Measurements from ENCODE around the gene SETBP1. TPM values are rescaled to one million over a fixed set of nuclear protein-coding genes. Genes with fewer than 3 reads are reported as not detected.
A peak's percentile ranks its signal among the peaks of the same experiment; 100 is the strongest.

The SETBP1 gene
- total RNA-seq, 1 donor from 2014 or later: 12.0 TPM

DNA sequence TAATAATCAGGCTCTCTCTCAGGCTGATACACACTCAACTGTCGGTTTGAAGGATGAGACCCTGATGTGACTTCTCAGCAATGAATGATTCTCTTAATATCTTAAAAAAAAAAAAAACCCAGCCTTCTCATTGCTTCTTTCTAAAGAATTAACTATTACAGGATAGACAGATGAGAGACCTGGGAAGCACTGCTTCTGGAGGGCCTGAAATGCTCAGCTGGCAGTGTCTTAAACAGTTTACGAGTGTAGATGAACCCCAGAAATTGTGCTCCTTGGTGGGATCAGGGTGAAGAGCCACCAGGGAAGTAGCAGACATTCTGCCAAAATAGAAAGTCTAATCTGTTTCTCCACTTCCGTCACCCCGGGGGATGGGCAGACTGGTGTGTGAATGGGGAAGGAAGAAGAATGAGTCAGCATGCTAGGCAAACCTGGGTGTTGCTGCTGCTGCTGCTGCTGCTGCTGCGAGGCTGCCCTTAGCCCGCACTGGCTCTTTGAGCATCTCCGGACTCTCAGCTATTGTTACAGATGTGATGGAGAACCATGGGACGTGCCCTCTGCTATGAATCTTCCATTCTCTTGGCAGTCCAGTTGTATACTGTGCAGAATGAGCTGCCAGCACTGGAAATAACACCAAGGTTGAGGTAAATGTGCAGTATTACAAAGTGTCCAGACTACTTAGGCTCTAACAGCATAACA, 158.4 kb downstream of the SETBP1 start:
- Histone ChIP-seq H3K9me3 (ENCODE audit: low read depth) (no peaks in the 10 kb centered on the region), H3K79me2 (ENCODE audit: low read depth) (peaks cover 10% of the 10 kb centered on the region), H4K20me1 (ENCODE audit: low read depth) (peaks cover 32% of the 10 kb centered on the region), H3K36me3 (no peaks in the 10 kb centered on the region), H3K9ac (no peak overlapping the region), H3K27me3 (no peaks in the 10 kb centered on the region), H3F3A (ENCODE audit: low read depth) (peaks cover 13% of the 10 kb centered on the region), H3K27ac (no peak overlapping the region), H3K4me3 (no peak overlapping the region), H3K4me2 (peak overlapping the region; percentile 16), H3K4me1 (peaks cover 49% of the 10 kb centered on the region), H2AFZ (replicated peaks) (no peak overlapping the region)
- H3K4me3 Mint-ChIP-seq: no peak overlapping the region
- peaks cover 66% of the 10 kb centered on the region for H3K4me1 Mint-ChIP-seq
- no peak overlapping the region for H3K27ac Mint-ChIP-seq
- peaks cover 14% of the 10 kb centered on the region for H3K9me3 Mint-ChIP-seq
- H3K27me3 Mint-ChIP-seq (ENCODE audit: insufficient read depth, low read depth): no peaks in the 10 kb centered on the region
- H3K36me3 Mint-ChIP-seq: peaks cover 14% of the 10 kb centered on the region
- DNase-seq (ENCODE audit: low spot score): peak; percentile 42
- no peak for TF ChIP-seq EZH2 (IDR thresholded peaks at IDR 0.05)
- TF ChIP-seq EZH2phosphoT487 (IDR thresholded peaks at IDR 0.05): no peak
- TF ChIP-seq, protein P1, sequence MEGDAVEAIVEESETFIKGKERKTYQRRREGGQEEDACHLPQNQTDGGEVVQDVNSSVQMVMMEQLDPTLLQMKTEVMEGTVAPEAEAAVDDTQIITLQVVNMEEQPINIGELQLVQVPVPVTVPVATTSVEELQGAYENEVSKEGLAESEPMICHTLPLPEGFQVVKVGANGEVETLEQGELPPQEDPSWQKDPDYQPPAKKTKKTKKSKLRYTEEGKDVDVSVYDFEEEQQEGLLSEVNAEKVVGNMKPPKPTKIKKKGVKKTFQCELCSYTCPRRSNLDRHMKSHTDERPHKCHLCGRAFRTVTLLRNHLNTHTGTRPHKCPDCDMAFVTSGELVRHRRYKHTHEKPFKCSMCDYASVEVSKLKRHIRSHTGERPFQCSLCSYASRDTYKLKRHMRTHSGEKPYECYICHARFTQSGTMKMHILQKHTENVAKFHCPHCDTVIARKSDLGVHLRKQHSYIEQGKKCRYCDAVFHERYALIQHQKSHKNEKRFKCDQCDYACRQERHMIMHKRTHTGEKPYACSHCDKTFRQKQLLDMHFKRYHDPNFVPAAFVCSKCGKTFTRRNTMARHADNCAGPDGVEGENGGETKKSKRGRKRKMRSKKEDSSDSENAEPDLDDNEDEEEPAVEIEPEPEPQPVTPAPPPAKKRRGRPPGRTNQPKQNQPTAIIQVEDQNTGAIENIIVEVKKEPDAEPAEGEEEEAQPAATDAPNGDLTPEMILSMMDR (IDR thresholded peaks at IDR 0.05): no peak

DNA sequence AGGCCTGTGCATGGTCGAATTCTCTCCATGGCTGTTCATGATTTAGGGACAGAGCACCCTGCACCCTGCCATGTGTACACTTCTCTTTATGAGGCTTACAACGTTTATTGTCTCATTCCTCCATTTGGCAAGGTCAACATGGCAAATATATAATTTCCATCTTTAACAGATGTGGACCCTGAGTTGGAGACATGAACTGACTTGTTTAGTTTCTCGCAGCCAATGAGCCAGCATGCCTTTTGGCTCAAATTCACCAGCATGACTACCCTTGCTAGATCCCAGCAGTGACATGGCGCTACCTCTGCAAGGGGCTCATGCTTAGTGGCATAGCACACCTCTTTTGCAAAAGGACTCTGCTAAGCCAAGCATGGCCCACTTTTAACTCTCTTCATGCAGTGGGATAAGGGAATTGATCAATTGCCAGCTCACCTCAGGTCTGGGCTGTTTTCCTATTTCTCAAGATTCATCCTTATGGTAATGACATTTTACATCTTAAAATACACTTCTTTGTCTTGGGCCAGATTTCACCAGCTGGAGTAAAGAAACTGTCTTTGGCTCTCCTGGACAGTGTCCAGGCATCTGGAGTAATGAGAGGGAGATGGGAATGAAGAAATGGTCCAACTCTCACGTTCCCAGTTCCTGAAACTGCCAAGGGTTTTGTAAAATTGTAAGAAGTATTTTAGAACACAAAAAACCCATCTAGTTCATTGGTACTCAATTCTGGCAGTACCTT, 159.5 kb downstream of the SETBP1 start:
- no peak overlapping the region for H3K27ac Mint-ChIP-seq
- H3K4me1 Mint-ChIP-seq: peaks cover 58% of the 10 kb centered on the region
- peaks cover 10% of the 10 kb centered on the region for H3K79me2 ChIP-seq (ENCODE audit: low read depth)
- H2AFZ ChIP-seq (replicated peaks): no peak overlapping the region
- no peak overlapping the region for H3K4me3 ChIP-seq
- H3K4me3 Mint-ChIP-seq: no peak overlapping the region
- TF ChIP-seq, protein P1 (IDR thresholded peaks at IDR 0.05): no peak
- no peak for TF ChIP-seq EZH2 (IDR thresholded peaks at IDR 0.05)
- no peak for TF ChIP-seq EZH2phosphoT487 (IDR thresholded peaks at IDR 0.05)
- peaks cover 41% of the 10 kb centered on the region for H3K4me1 ChIP-seq
- H3K27me3 Mint-ChIP-seq (ENCODE audit: insufficient read depth, low read depth): no peaks in the 10 kb centered on the region
- no peak for DNase-seq (ENCODE audit: low spot score)
- no peak overlapping the region for H3K27ac ChIP-seq
- no peak overlapping the region for H3K4me2 ChIP-seq
- no peak overlapping the region for H3K9ac ChIP-seq
- peaks cover 23% of the 10 kb centered on the region for H3K9me3 Mint-ChIP-seq
- H3K27me3 ChIP-seq: no peaks in the 10 kb centered on the region
- H3K36me3 ChIP-seq: no peaks in the 10 kb centered on the region
- H3K9me3 ChIP-seq (ENCODE audit: low read depth): no peaks in the 10 kb centered on the region
- peaks cover 26% of the 10 kb centered on the region for H4K20me1 ChIP-seq (ENCODE audit: low read depth)
- H3K36me3 Mint-ChIP-seq: peaks cover 22% of the 10 kb centered on the region
- peaks cover 7% of the 10 kb centered on the region for H3F3A ChIP-seq (ENCODE audit: low read depth)

DNA sequence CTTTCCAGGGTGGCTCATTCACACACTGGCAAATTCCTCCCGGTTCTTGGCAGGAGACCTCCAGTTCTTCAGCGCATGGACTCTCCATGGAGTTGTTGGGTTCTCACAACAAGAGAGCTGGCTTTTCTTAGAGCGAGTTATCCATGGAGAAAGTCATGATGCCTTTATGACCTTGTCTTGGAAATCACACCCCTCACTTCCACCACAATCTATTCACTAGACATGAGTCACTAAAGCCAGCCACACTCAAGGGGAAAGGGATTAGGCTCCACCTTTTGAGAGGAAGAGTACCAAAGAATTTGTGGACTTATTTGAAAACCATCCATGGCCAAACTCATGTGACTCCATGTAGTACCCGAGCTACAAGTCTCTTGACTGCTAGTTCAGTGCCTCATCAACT, 160.5 kb downstream of the SETBP1 start:
- Mint-ChIP-seq H3K4me3 (no peak overlapping the region), H3K27me3 (ENCODE audit: insufficient read depth, low read depth) (no peaks in the 10 kb centered on the region), H3K36me3 (peaks cover 23% of the 10 kb centered on the region), H3K9me3 (peaks cover 27% of the 10 kb centered on the region), H3K4me1 (peaks cover 48% of the 10 kb centered on the region), H3K27ac (no peak overlapping the region)
- DNase-seq (ENCODE audit: low spot score): no peak
- H3K27ac ChIP-seq: no peak overlapping the region
- H2AFZ ChIP-seq (replicated peaks): no peak overlapping the region
- no peak overlapping the region for H3K4me3 ChIP-seq
- H3F3A ChIP-seq (ENCODE audit: low read depth): no peaks in the 10 kb centered on the region
- no peak overlapping the region for H3K9ac ChIP-seq
- peaks cover 16% of the 10 kb centered on the region for H4K20me1 ChIP-seq (ENCODE audit: low read depth)
- H3K36me3 ChIP-seq: no peaks in the 10 kb centered on the region
- no peaks in the 10 kb centered on the region for H3K9me3 ChIP-seq (ENCODE audit: low read depth)
- TF ChIP-seq EZH2 (IDR thresholded peaks at IDR 0.05) (no peak), EZH2phosphoT487 (IDR thresholded peaks at IDR 0.05) (no peak)
- TF ChIP-seq, protein P1 (IDR thresholded peaks at IDR 0.05): no peak
- H3K4me2 ChIP-seq: no peak overlapping the region
- H3K79me2 ChIP-seq (ENCODE audit: low read depth): peaks cover 10% of the 10 kb centered on the region
- peaks cover 31% of the 10 kb centered on the region for H3K4me1 ChIP-seq
- no peaks in the 10 kb centered on the region for H3K27me3 ChIP-seq

Measured in neural progenitor cell (in vitro differentiated cells).